ENCODE results near the gene TACC3.
"Not testable (repeated sequence)": the region's sequence is repeated elsewhere in the genome, so short reads cannot be mapped to it uniquely, and the experiment has no call there.

TACC3 gene

GRCh38 chr4:1721003-1721665 is at the start of gene TACC3, which contains the start of gene TMEM129:
TACC3 (plus strand) TSS chr4:1721521; CDS start chr4:1723422, 1,901 bp downstream.
TMEM129 (minus strand) TSS chr4:1721323; CDS start chr4:1720837, 486 bp downstream.
- DNase-seq = peak; percentile 87

DNA sequence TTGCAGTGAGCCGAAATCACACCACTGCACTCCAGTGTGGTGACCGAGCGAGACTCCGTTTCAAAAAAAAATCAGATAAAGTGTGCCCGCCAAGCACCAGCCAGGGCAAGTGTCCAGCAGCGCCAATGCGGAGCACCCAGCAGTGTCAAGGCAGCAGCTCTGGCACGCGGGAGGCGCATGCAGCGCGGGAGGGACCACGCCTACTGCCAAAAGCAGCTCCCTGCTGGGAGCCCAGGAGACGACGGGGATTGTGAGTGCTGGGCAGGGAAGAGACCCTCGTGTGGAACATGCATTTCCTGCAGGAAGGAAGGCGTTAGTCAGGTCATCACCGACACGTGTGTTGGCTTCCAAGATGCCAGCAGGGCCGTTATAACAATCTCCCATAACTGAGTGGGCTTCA is 47.6 kb upstream of the TACC3 start:
- DNase-seq = no peak

GRCh38 chr4:1674682-1675081 is 46.6 kb upstream of the TACC3 start:
- no peak for DNase-seq

- no peak for DNase-seq
These were observed 46.1 kb upstream of the TACC3 start for GRCh38 chr4:1675136-1675801.

GRCh38 chr4:1675802-1676137 is 45.6 kb upstream of the TACC3 start:
- no peak for DNase-seq

GRCh38 chr4:1676605-1677525 is 44.5 kb upstream of the TACC3 start:
- no peak for DNase-seq

GRCh38 chr4:1678244-1678643 is 43.1 kb upstream of the TACC3 start:
- no peak for DNase-seq

DNA sequence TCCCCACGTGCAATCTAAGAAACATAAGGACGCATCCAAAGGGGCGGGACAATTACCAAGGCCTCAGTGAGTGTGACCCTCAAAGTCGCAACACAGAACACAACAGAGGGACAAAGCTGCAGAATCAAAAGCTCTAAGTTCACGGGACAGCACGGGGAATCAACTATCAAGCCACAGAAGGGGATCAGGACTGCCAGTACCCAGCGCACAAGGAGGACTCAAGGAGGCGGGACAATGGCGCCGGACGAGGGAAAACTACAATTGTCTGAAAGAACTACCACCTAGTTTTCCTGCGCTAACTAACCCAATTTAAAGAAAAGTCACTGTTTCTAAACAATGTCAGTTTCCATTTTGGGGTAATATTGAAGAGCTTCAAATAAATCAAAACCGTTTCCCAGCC is 38.5 kb upstream of the TACC3 start:
- DNase-seq = no peak

- no peak for DNase-seq
These were observed 38.0 kb upstream of the TACC3 start for GRCh38 chr4:1683261-1683735.

DNA sequence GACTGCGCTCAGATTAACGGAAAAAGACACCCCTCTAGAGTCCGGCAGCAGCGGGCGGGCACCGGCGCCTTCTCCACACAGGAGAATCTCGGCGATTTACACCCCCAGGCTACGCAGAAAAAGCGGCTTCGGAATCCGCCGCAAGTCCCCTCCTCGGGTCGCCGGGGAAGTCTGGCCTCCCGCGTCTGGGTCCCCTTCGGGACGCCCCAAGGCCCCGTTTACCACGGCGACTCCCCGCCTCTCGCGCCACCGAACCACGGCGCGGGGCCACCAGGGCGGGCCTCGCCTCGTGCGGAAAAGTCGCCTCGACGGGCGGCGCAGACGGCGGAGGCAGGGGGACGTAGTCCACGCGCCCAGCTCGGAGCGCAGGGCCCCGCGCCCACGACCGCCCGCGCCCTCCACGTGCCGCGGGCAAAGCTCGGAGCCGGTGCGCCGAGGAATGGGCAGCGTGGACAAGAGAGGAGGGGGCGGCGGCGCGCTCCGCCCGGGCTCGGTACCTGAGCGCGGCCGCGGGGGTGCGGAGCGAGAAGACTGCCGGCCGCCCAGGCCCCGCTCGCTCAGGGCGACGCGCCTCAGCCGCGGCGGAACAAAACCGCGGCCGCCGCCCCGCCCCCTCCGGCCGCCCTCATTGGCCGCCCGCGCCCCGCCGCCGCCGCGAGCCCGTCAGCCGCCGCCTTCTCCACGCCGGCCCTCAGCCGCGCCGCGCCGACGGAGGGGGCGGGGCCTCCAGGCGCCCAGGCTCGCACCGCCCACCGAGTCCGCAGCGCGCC is 37.4 kb upstream of the TACC3 start, which contains the start of gene FAM53A:
Gene FAM53A, minus strand, starts transcription at position 578 of the 770 bp plus-strand sequence. CDS start 15,572 bp downstream, outside the sequence.
- DNase-seq = peak; percentile 68

DNA sequence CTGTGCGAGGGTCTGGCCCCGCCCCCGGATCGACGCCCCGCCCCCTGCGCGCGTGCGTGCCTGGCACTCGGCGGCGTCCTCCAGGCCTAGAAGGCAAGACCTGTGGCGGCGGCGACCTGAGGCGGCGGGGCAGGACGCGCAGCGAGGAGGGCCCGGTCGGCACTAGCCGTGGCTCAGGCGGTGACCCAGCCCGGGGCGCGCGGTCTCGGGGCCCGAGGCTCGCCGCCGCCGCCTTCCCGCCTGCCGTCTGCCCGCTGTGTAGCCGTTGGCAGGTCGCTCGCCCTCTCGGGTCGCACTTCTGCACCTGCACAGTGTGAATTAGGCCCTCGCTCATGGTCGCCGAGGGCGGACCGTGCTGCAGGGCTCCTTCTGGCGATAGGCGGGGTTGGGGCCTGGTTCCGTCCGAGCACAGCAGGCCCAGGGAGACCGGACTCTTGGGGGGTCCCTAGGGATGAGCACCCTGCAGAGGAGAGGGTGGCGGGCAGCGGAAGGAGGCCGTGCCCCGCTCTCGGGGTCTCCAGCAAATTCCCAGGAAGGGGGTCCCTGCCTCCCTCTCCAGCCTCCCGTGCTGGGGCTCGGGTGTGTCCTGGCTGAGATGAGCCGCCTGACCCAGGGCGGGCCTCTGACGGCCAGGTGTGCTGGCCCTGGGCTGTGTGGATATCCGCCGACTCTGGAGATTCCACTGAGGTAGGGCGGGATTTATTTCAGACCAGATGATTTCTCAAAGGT is 36.7 kb upstream of the TACC3 start:
- DNase-seq = no peak

GRCh38 chr4:1685235-1686150 is 35.8 kb upstream of the TACC3 start:
- DNase-seq = no peak

DNA sequence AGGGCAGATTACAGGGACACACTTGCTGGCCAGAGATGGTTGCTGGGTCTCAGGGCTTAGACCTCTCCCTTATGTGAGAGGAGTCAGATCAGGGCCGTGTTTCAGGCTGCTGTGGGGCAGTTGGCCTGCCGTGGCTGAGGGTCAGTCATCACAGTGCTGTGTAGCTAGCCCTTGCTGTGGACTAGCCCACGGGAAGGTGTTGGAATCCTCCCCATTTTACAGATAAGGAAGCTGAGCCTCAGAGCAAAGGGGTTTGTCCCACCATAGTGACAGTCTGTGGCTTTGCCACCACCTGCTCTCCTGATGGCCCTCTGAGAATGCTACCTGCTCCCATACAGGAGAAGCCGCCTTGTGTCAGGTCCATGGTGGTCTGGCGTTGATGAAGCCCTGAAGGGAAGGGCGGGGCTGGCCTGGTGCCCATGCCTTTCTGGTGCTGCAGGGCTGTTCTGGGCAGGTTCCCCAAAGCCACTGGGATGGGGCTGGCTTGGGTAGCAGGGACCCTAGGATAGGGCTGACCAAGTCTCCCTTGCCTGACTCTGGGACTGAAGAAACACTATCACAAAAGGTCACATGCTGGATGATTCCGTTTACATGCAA is 34.8 kb upstream of the TACC3 start:
- no peak for DNase-seq

DNA sequence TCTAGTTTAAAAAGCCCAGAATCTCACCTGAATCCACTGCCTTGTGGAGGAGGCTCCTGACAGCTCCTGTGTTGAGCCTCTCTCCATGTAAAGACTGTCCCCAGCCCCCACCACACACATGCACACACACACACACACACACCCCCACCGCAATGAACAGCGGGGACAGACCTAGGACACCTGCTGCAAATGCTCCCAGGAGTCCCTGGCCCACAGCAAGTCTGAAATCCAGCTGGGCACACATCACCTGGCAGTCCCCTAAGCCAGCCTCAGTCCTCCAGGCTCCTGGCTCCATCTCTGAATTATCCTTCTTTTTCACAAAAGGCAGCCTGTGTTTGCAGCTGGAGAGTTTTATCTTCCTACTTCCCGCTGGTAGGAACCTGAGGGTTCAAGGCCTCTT is 30.6 kb upstream of the TACC3 start:
- DNase-seq = no peak

- no peak for DNase-seq
These were observed 29.5 kb upstream of the TACC3 start for GRCh38 chr4:1691737-1692373.

DNA sequence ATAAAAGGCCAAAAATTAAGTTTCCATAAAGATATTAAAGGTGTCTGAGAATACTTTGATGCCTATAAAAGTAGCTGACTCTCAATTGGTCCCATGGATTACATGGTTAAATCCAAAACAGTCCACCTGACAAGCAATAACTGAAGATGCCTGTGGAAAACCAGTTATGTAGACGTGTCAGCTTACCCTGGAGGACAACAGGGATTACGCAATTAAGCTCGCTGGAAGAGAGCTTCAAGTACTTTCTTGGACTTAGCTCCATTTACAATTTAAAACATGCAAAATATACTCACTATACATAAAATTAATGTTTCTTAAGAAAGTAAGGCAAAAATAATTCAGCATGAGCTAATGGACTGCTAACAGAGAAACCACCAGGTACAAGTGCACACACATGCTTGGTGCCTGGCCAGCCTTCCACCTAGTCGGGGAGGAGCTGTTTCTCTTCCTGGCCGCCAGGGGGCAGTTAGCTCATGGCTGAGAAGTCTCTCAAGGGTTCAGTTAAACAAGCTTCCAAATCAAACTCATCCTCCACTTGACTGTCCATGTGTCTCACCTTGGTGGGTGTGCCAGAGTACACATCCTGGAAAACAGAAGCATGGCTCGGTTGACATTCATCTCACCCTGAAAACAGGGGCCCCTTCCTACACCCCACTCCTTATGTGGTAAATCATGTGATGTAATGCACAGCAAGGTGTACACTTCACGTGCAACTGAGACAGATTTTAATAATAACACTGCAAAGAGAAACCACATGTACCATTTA is 28.0 kb upstream of the TACC3 start:
- DNase-seq = peak; percentile 48

DNA sequence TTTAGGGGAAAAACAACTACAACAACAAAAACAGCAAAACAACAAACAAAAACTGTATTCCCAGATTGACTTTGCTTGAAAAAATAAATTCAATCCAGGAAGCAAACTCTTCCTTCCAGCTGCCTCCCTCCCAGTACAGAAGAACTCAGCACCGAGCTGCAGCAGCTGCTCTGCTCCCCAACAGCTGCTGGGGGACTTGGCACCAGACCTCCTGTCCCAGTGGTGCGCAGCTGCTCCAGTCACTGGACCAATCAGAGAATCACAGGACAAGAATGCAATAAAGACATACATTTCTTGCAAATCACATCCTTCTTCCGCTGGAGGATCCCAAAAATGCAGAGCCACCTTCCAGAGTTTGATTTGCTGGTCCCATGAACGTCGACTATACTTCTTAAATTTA is 25.4 kb upstream of the TACC3 start:
- no peak for DNase-seq

DNA sequence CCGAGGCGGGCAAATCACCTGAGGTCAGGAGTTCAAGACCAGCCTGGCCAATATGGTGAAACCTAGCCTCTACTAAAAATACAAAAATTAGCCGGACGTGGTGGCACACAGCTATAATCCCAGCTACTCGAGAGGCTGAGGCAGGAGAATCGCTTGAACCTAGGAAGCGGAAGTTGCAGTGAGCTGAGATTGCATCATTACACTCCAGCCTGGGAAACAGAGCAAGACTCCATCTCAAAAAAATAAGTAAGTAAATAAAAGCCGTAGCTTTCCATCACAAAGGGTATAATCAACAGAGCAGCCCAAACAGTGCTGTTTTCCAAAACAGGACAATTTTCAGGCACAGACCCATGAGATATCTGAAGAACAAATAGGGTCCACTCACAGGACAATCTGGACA is 19.6 kb upstream of the TACC3 start:
- not testable (repeated sequence) for DNase-seq

GRCh38 chr4:1703867-1704266 is 17.5 kb upstream of the TACC3 start:
- DNase-seq = no peak
